ENCODE measurements around the gene TAS2R20. TPM values are rescaled to one million over a fixed set of nuclear protein-coding genes. Genes with fewer than 3 reads are reported as not detected.

The TAS2R20 gene
- total and polyA plus RNA-seq, 10 of the 15 experiments (the other 5 are each of a cell fraction or from before 2014, with no cell fraction given): 0.07 to 3.9 (median 0.65) TPM

- ChIA-PET POLR2A (no interaction called here), SMC1A (ENCODE audit: uncharacterized antibody, unreplicated experiment) (no interaction called here), CTCF (no interaction called here), RAD21 (ENCODE audit: unreplicated experiment) (no interaction called here)
- ATAC-seq (no peak), FAIRE-seq (no peak), DNase-seq (ENCODE audit: low read depth, low spot score) (no peak)
- H3K4me3 ChIP-seq: no peak overlapping the region
- in situ Hi-C loops (cut with MboI) (no loop called here), intact Hi-C loops (cut with micrococcal nuclease; ENCODE audit: unreplicated experiment) (no loop called here)
- no peak overlapping the region for H3K9ac ChIP-seq (ENCODE audit: control insufficient read depth, insufficient read depth, low read length)
- 98% methylated on average over 3 of the region's 3 CpGs for WGBS (ENCODE audit: insufficient coverage, insufficient replicate concordance, low lambda C conversion rate, missing lambda C conversion rate)
- H3K27ac ChIP-seq (ENCODE audit: control insufficient read depth, insufficient read depth): no peak overlapping the region
- no TSS peak for BruUV-seq (replicated peaks)
- TF ChIP-seq IRF4 (IDR thresholded peaks at IDR 0.05; ENCODE audit: low read depth, low read length) (no peak), SREBF1 (IDR thresholded peaks at IDR 0.05; ENCODE audit: low read length) (no peak), DPF2 (IDR thresholded peaks at IDR 0.05) (no peak), WRNIP1 (IDR thresholded peaks at IDR 0.05; ENCODE audit: borderline replicate concordance, low read depth, low read length) (no peak), MLLT1 (IDR thresholded peaks at IDR 0.05) (no peak), CTCF (IDR thresholded peaks at IDR 0.05 in 2 of 3, conservative IDR thresholded peaks at IDR 0.05 in 1 of 3; ENCODE audit: control insufficient read depth in 2 of 3, extremely low read depth in 1 of 3, insufficient read depth in 1 of 3, low read depth in 3 of 3, low read length in 3 of 3) (no peak), ZNF217 (IDR thresholded peaks at IDR 0.05) (no peak), ELK1 (IDR thresholded peaks at IDR 0.05; ENCODE audit: low read depth, low read length) (no peak), JUND (IDR thresholded peaks at IDR 0.05; ENCODE audit: low read depth, low read length) (no peak), STAT1 (conservative IDR thresholded peaks at IDR 0.05) (no peak), RELB (IDR thresholded peaks at IDR 0.05; ENCODE audit: low read depth) (no peak), TBL1XR1 (IDR thresholded peaks at IDR 0.05; ENCODE audit: low read depth, low read length) (no peak), KAT2A (conservative IDR thresholded peaks at IDR 0.05; ENCODE audit: control insufficient read depth, low read depth, low read length) (no peak)
- H3K4me2 ChIP-seq (ENCODE audit: control insufficient read depth, insufficient read depth): no peak overlapping the region
- no peaks in the 10 kb centered on the region for H3K36me3 ChIP-seq (ENCODE audit: control insufficient read depth in 2 of 2, insufficient read depth in 2 of 2, low read length in 1 of 2)
- no peaks in the 10 kb centered on the region for H3K9me3 ChIP-seq (replicated peaks; ENCODE audit: control insufficient read depth, insufficient read depth, low read length)
- H3K27me3 ChIP-seq (replicated peaks in 1 of 2; ENCODE audit: control insufficient read depth in 2 of 2, insufficient read depth in 2 of 2, low read length in 1 of 2): no peaks in the 10 kb centered on the region
- H4K20me1 ChIP-seq (ENCODE audit: control insufficient read depth, insufficient read depth): no peaks in the 10 kb centered on the region
- H3K4me1 ChIP-seq (ENCODE audit: control insufficient read depth, insufficient read depth, low read length): no peaks in the 10 kb centered on the region
- no peak overlapping the region for H2AFZ ChIP-seq (ENCODE audit: control insufficient read depth, low read depth, low read length)
- H3K79me2 ChIP-seq (ENCODE audit: control insufficient read depth, insufficient read depth, low read length): no peaks in the 10 kb centered on the region
Measured at GRCh38 chr12:10974965-10975364, 23.1 kb downstream of the TAS2R20 start.

All from GM12878 (cell line).